CD4-positive, alpha-beta memory T cell (primary cell): ENCODE results near the gene WDTC1. TPM values are rescaled to one million over a fixed set of nuclear protein-coding genes. Genes with fewer than 3 reads are reported as not detected.
A peak's percentile ranks its signal among the peaks of the same experiment; 100 is the strongest.

Experiments
- CTCF ChIA-PET: fragments of 350-600 bp; sonication (Branson Sonifier 250); formaldehyde crosslinking; loops from one replicate; lab custom pipeline; 2021; ENCODE audit warnings: inconsistent platforms; ENCODE audit not compliant: partially characterized antibody; lab: Charles Lee
- POLR2A ChIA-PET: fragments of 350-600 bp; sonication (Branson Sonifier 250); formaldehyde crosslinking; loops from one replicate; lab custom pipeline; 2021; ENCODE audit not compliant: partially characterized antibody; lab: Charles Lee
- DNase-seq, 5 donors: peaks; one replicate each; pipeline versions ENCODE4 v3.0.0 to v3.0.0-alpha.2; 2020 to 2022; ENCODE audit warnings: mixed read lengths in 1 of 5
- H3K27ac ChIP-seq: one replicate; pipeline ENCODE4 v1.7.0; 2013; ENCODE audit warnings: low read depth, low read length
- H3K27me3 ChIP-seq: 2 replicates; pipeline ENCODE4 v1.7.0; 2013; ENCODE audit warnings: mild to moderate bottlenecking, low read length, moderate library complexity; ENCODE audit not compliant: insufficient read depth
- H3K36me3 ChIP-seq: 2 replicates; pipeline ENCODE4 v1.7.0; 2013; ENCODE audit warnings: mild to moderate bottlenecking, low read length, moderate library complexity; ENCODE audit not compliant: insufficient read depth
- H3K4me1 ChIP-seq: 2 replicates; pipeline ENCODE4 v1.7.0; 2013; ENCODE audit warnings: mild to moderate bottlenecking, low read length, moderate library complexity; ENCODE audit not compliant: insufficient read depth
- H3K4me3 ChIP-seq, 2 donors: one replicate each; pipeline ENCODE4 v1.7.0; 2013; ENCODE audit warnings: low read length in 2 of 2, mild to moderate bottlenecking in 1 of 2
- H3K9me3 ChIP-seq, 2 donors: one replicate each; pipeline ENCODE4 v1.7.0; 2013; ENCODE audit warnings: low read length in 2 of 2, control low read depth in 1 of 2; ENCODE audit not compliant: control insufficient read depth in 1 of 2
- H3K27ac Mint-ChIP-seq, 7 donors: one replicate each; pipeline ENCODE4 v1.8.0; 2020 to 2021; ENCODE audit warnings: mixed read lengths in 7 of 7, mild to moderate bottlenecking in 6 of 7, inconsistent platforms in 3 of 7, moderate library complexity in 3 of 7
- H3K27me3 Mint-ChIP-seq, 2 donors: one replicate each; pipeline ENCODE4 v1.8.0; 2020 to 2021; ENCODE audit warnings: mixed read lengths in 2 of 2
- H3K36me3 Mint-ChIP-seq, 2 donors: one replicate each; pipeline ENCODE4 v1.8.0; 2020 to 2021; ENCODE audit warnings: mixed read lengths in 2 of 2, inconsistent platforms in 1 of 2, mild to moderate bottlenecking in 1 of 2
- H3K4me1 Mint-ChIP-seq, 4 donors: one replicate each; pipeline ENCODE4 v1.8.0; 2020 to 2021; ENCODE audit warnings: mixed read lengths in 4 of 4, mild to moderate bottlenecking in 1 of 4
- H3K4me3 Mint-ChIP-seq, 8 donors: one replicate each; pipeline ENCODE4 v1.8.0; 2020 to 2021; ENCODE audit warnings: mixed read lengths in 8 of 8, mild to moderate bottlenecking in 7 of 8, moderate library complexity in 6 of 8, inconsistent platforms in 3 of 8
- H3K9me3 Mint-ChIP-seq, 8 donors: one replicate each; pipeline ENCODE4 v1.8.0; 2020 to 2021; ENCODE audit warnings: mixed read lengths in 8 of 8, mild to moderate bottlenecking in 5 of 8, inconsistent platforms in 3 of 8, moderate library complexity in 1 of 8
- intact Hi-C: fragments of 100-400 bp; cut with micrococcal nuclease; formaldehyde crosslinking; loops from one replicate; pipeline ENCODE4 v1.15.1; 2023
- polyA plus RNA-seq, 2 donors: library from polyadenylated mRNA; unstranded; fragments of 300-500 nt; fragmentation: Illumina TruSeq; gene quantifications; one replicate each; pipeline ENCODE4 v1.2.3, GENCODE V29; 2021
- total RNA-seq, 2 experiments: library from RNA; stranded (reverse); gene quantifications; one replicate each; pipeline ENCODE4 v1.2.3, GENCODE V29; 2021

WDTC1 gene
- total and polyA plus RNA-seq, 4 experiments from 2014 or later, result 1.1 to 54.5 (median 29.9) TPM

DNA sequence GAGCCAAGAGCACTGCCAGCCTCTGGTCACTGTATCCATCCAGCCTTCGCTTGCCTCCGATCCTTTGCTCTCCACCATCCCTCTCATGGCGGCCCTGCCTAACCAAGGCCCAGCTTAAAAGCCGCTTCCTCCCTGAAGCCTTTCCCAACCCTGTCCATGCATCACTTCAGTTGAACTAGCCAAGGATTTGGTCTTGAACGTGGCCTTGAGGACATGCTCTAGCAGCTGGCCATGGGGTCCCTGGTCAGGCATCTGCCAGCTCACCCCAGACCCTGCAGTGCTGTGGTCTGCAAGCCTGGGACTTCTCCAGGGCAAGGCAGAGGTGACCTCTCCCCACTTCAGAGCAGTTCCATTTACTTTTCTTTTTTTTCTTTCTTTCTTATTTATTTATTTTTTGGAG lies 102.3 kb downstream of the WDTC1 start:
- Histone ChIP-seq H3K4me1 (peaks cover 37% of the 10 kb centered on the region), H3K4me3 (no peak overlapping the region), H3K27me3 (no peaks in the 10 kb centered on the region), H3K9me3 (no peaks in the 10 kb centered on the region), H3K27ac (no peak overlapping the region), H3K36me3 (peaks cover 36% of the 10 kb centered on the region)
- Mint-ChIP-seq H3K27me3 (no peaks in the 10 kb centered on the region), H3K36me3 (peaks cover 8 to 37% of the 10 kb centered on the region in 2 donors), H3K4me1 (peaks cover 23 to 54% (median 37%) of the 10 kb centered on the region in 4 donors), H3K9me3 (peaks cover 0 to 2% (median 0%) of the 10 kb centered on the region in 8 donors), H3K27ac (peak overlapping the region in 4 of 7 donors; percentile 6 to 52 (median 31)), H3K4me3 (no peak overlapping the region)
- POLR2A ChIA-PET, result interaction anchor here (1.3 kb wide), 1 partner anchor 10 kb away, joined by 5 read pairs; no protein-coding TSS in a partner anchor
- CTCF ChIA-PET, result interaction anchor here (1.2 to 6.2 kb wide), 4 partner anchors 11 to 50 kb away, joined by 3 to 130 read pairs (median 22); partner anchors contain the start of genes CD164L2 and GPR3
- no peak for DNase-seq
- intact Hi-C loops, result no loop called here

- POLR2A ChIA-PET, result no interaction called here
These were observed 104.3 kb downstream of the WDTC1 start for GRCh38 chr1:27338751-27339150.

GRCh38 chr1:27339213-27339612 lies 104.8 kb downstream of the WDTC1 start:
- intact Hi-C loops, result no loop called here
- Histone ChIP-seq H3K4me3 (no peak overlapping the region), H3K36me3 (peaks cover 25% of the 10 kb centered on the region), H3K4me1 (peaks cover 28% of the 10 kb centered on the region), H3K9me3 (no peaks in the 10 kb centered on the region), H3K27ac (no peak overlapping the region), H3K27me3 (no peaks in the 10 kb centered on the region)
- Mint-ChIP-seq H3K4me1 (peaks cover 23 to 56% (median 33%) of the 10 kb centered on the region in 4 donors), H3K27ac (peak overlapping the region; percentile 50 to 96 (median 92)), H3K9me3 (peaks cover 0 to 2% (median 0%) of the 10 kb centered on the region in 8 donors), H3K36me3 (peaks cover 6 to 41% of the 10 kb centered on the region in 2 donors), H3K4me3 (peak overlapping the region in 5 of 8 donors; percentile 23 to 71 (median 54)), H3K27me3 (no peaks in the 10 kb centered on the region)
- CTCF ChIA-PET, result interaction anchor here (1.3 to 9.6 kb wide), 3 partner anchors 13 to 48 kb away, joined by 4 to 105 read pairs (median 5); no protein-coding TSS in a partner anchor
- POLR2A ChIA-PET, result interaction anchor here (8.3 kb wide), 1 partner anchor 17 kb away, joined by 202 read pairs; no protein-coding TSS in a partner anchor
- DNase-seq, result no peak

More at GRCh38 chr1:27338751-27339150, 104.3 kb downstream of the WDTC1 start:
- no peak overlapping the region for H3K4me3 ChIP-seq
- H3K27ac ChIP-seq, result no peak overlapping the region
- intact Hi-C loops, result no loop called here
- Mint-ChIP-seq H3K36me3 (peaks cover 8 to 42% of the 10 kb centered on the region in 2 donors), H3K27ac (peak overlapping the region in 6 of 7 donors; percentile 50 to 96 (median 92)), H3K4me1 (peaks cover 20 to 56% (median 31%) of the 10 kb centered on the region in 4 donors), H3K9me3 (peaks cover 0 to 2% (median 0%) of the 10 kb centered on the region in 8 donors), H3K27me3 (no peaks in the 10 kb centered on the region), H3K4me3 (peak overlapping the region in 5 of 8 donors; percentile 33 to 71 (median 49))
- DNase-seq, result no peak
- H3K9me3 ChIP-seq, result no peaks in the 10 kb centered on the region
- peaks cover 29% of the 10 kb centered on the region for H3K36me3 ChIP-seq
- CTCF ChIA-PET, result interaction anchor here (1.3 to 9.6 kb wide), 3 partner anchors 13 to 49 kb away, joined by 4 to 105 read pairs (median 5); no protein-coding TSS in a partner anchor
- H3K27me3 ChIP-seq, result no peaks in the 10 kb centered on the region
- peaks cover 24% of the 10 kb centered on the region for H3K4me1 ChIP-seq

GRCh38 chr1:27341525-27342252 lies 107.3 kb downstream of the WDTC1 start, which contains the start of gene SYTL1:
Gene SYTL1 (plus strand): TSS chr1:27342022. CDS start chr1:27345335, 3,313 bp downstream.
- peaks cover 30 to 68% (median 47%) of the 10 kb centered on the region in 4 donors for H3K4me1 Mint-ChIP-seq
- H3K36me3 ChIP-seq, result peaks cover 17% of the 10 kb centered on the region
- H3K27ac Mint-ChIP-seq, result peak within 1 kb of the TSS; percentile 92 to 96 (median 95)
- H3K27me3 ChIP-seq, result no peaks in the 10 kb centered on the region
- peak within 1 kb of the TSS; percentile 82 to 94 for H3K4me3 ChIP-seq
- H3K27ac ChIP-seq, result peak within 1 kb of the TSS; percentile 80
- no peaks in the 10 kb centered on the region for H3K27me3 Mint-ChIP-seq
- peaks cover 48% of the 10 kb centered on the region for H3K4me1 ChIP-seq
- intact Hi-C loops, result loop anchor here (1.0 kb wide), 2 partner anchors 8 to 19 kb away; partner anchors contain the start of gene TMEM222
- ChIA-PET CTCF (interaction anchor here (0.6 to 9.6 kb wide), 13 partner anchors 8 to 321 kb away, joined by 3 to 105 read pairs (median 4); no protein-coding TSS in a partner anchor), POLR2A (interaction anchor here (1.4 to 8.3 kb wide), 7 partner anchors 9 to 149 kb away, joined by 4 to 202 read pairs (median 18); partner anchors contain the start of genes MAP3K6, TMEM222 and WASF2)
- peaks cover 8 to 38% of the 10 kb centered on the region in 2 donors for H3K36me3 Mint-ChIP-seq
- no peaks in the 10 kb centered on the region for H3K9me3 Mint-ChIP-seq
- DNase-seq, result peak; percentile 63 to 77 (median 69)
- no peaks in the 10 kb centered on the region for H3K9me3 ChIP-seq
- H3K4me3 Mint-ChIP-seq, result peak within 1 kb of the TSS; percentile 90 to 99 (median 97)

DNA sequence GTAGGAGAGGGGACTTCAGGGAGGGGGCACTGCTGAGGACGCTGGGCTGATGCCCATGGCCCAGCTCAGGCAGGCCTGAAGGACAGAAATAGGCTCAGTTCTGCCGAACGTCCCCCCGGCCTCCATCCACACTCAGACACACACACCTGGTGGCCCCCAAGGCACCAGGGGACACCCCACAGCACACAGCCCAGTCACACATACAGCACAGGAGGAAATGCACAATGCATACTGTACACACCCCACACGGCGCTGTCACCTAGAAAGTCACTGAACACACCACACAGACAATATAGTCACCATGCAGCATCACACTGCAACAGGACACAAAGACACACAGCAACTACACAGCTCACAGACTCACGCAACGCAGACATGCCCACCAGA lies 108.0 kb downstream of the WDTC1 start:
- Mint-ChIP-seq H3K27me3 (no peaks in the 10 kb centered on the region), H3K4me3 (peak overlapping the region; percentile 90 to 99 (median 97)), H3K27ac (peak overlapping the region; percentile 92 to 96 (median 95)), H3K36me3 (peaks cover 12 to 40% of the 10 kb centered on the region in 2 donors), H3K4me1 (peaks cover 31 to 68% (median 48%) of the 10 kb centered on the region in 4 donors), H3K9me3 (no peaks in the 10 kb centered on the region)
- Histone ChIP-seq H3K27ac (peak overlapping the region; percentile 80), H3K4me1 (peaks cover 54% of the 10 kb centered on the region), H3K36me3 (peaks cover 15% of the 10 kb centered on the region), H3K9me3 (no peaks in the 10 kb centered on the region), H3K27me3 (no peaks in the 10 kb centered on the region), H3K4me3 (peak overlapping the region; percentile 82 to 94)
- CTCF ChIA-PET, result interaction anchor here (0.7 to 9.6 kb wide), 11 partner anchors 10 to 320 kb away, joined by 3 to 105 read pairs (median 4); no protein-coding TSS in a partner anchor
- peak in 1 of 5 donors; percentile 36 for DNase-seq
- intact Hi-C loops, result loop anchor here (1.0 kb wide), 1 partner anchor 20 kb away; the partner anchor contains the start of gene TMEM222
- POLR2A ChIA-PET, result interaction anchor here (1.1 to 8.3 kb wide), 8 partner anchors 10 to 320 kb away, joined by 3 to 202 read pairs (median 12); partner anchors contain the start of genes MAP3K6, TMEM222 and WASF2

GRCh38 chr1:27342778-27343638 lies 108.6 kb downstream of the WDTC1 start:
- H3K9me3 ChIP-seq, result no peaks in the 10 kb centered on the region
- ChIA-PET POLR2A (interaction anchor here (0.9 to 8.3 kb wide), 8 partner anchors 10 to 598 kb away, joined by 3 to 202 read pairs (median 16); partner anchors contain the start of genes MAP3K6, TMEM222 and WASF2), CTCF (interaction anchor here (0.6 to 9.6 kb wide), 14 partner anchors 10 to 235 kb away, joined by 3 to 105 read pairs (median 4); no protein-coding TSS in a partner anchor)
- peak overlapping the region; percentile 90 to 99 (median 97) for H3K4me3 Mint-ChIP-seq
- H3K4me1 ChIP-seq, result peaks cover 55% of the 10 kb centered on the region
- intact Hi-C loops, result loop anchor here (1.0 kb wide), 2 partner anchors 14 to 21 kb away; partner anchors contain the start of gene TMEM222
- H3K36me3 ChIP-seq, result peaks cover 15% of the 10 kb centered on the region
- peaks cover 15 to 44% of the 10 kb centered on the region in 2 donors for H3K36me3 Mint-ChIP-seq
- H3K4me1 Mint-ChIP-seq, result peaks cover 33 to 68% (median 51%) of the 10 kb centered on the region in 4 donors
- H3K27ac ChIP-seq, result peak overlapping the region; percentile 80
- peak overlapping the region; percentile 82 to 94 for H3K4me3 ChIP-seq
- peak overlapping the region; percentile 92 to 96 (median 95) for H3K27ac Mint-ChIP-seq
- no peaks in the 10 kb centered on the region for H3K27me3 Mint-ChIP-seq
- DNase-seq, result peak; percentile 84 to 95 (median 89)
- no peaks in the 10 kb centered on the region for H3K9me3 Mint-ChIP-seq
- no peaks in the 10 kb centered on the region for H3K27me3 ChIP-seq
